DOHH2 (cell line): Measurements from ENCODE around the gene KLRG1.

Experiments used
- CTCF ChIP-seq: fragments of 200-600 bp; sonication (generic); IDR thresholded peaks from one replicate; pipeline ENCODE4 v1.5.1; 2014; ENCODE audit warnings: antibody characterized with exemption, mild to moderate bottlenecking, low read depth, low read length; ENCODE audit not compliant: poor library complexity, severe bottlenecking
- EZH2phosphoT487 ChIP-seq: fragments of 200-600 bp; sonication (generic); IDR thresholded peaks from 2 replicates; pipeline ENCODE4 v1.6.1; 2017; ENCODE audit warnings: borderline replicate concordance, mild to moderate bottlenecking, antibody characterized with exemption, low read length, moderate library complexity, mixed read lengths

- TF ChIP-seq CTCF (no peak), EZH2phosphoT487 (no peak)
These were observed 57.8 kb downstream of the KLRG1 start for GRCh38 chr12:9047105-9047504.
